KMS-11 (cell line): ENCODE results near the gene RBMS3.

Experiments
- H2AFZ ChIP-seq: fragments of 200-600 bp; sonication (generic); 2 replicates; pipeline ENCODE4 v1.6.1; 2016; ENCODE audit warnings: antibody characterized with exemption, mixed run types, low read depth
- H3K27ac ChIP-seq: fragments of 200-600 bp; sonication (generic); 2 replicates; pipeline ENCODE4 v1.6.1; 2016; ENCODE audit warnings: mild to moderate bottlenecking, mixed run types
- H3K27me3 ChIP-seq: fragments of 200-600 bp; sonication (generic); 2 replicates; pipeline ENCODE4 v1.6.1; 2017; ENCODE audit warnings: mild to moderate bottlenecking, low read depth, mixed run types, moderate library complexity; ENCODE audit not compliant: insufficient read depth
- H3K36me3 ChIP-seq: fragments of 200-600 bp; sonication (generic); 2 replicates; pipeline ENCODE4 v1.6.1; 2017; ENCODE audit warnings: mild to moderate bottlenecking, mixed run types; ENCODE audit not compliant: insufficient read depth
- H3K4me1 ChIP-seq: fragments of 200-600 bp; sonication (generic); 2 replicates; pipeline ENCODE4 v1.6.1; 2016; ENCODE audit warnings: mild to moderate bottlenecking, low read depth, mixed run types; ENCODE audit not compliant: poor library complexity, severe bottlenecking
- H3K4me2 ChIP-seq: fragments of 200-600 bp; sonication (generic); 2 replicates; pipeline ENCODE4 v1.7.0; 2016; ENCODE audit warnings: mild to moderate bottlenecking, mixed run types
- H3K4me3 ChIP-seq: fragments of 200-600 bp; sonication (generic); IDR thresholded peaks from 2 replicates; pipeline ENCODE4 v1.6.1; 2017; ENCODE audit warnings: low read depth, low read length, mixed read lengths; ENCODE audit not compliant: insufficient read depth
- H3K79me2 ChIP-seq: fragments of 200-600 bp; sonication (generic); 2 replicates; pipeline ENCODE4 v1.6.1; 2016; ENCODE audit warnings: low read depth, mixed run types; ENCODE audit not compliant: insufficient read depth
- H3K9ac ChIP-seq: fragments of 200-600 bp; sonication (generic); 2 replicates; pipeline ENCODE4 v1.6.1; 2016; ENCODE audit warnings: mild to moderate bottlenecking, mixed run types
- H4K20me1 ChIP-seq: fragments of 200-600 bp; sonication (generic); 2 replicates; pipeline ENCODE4 v1.6.1; 2016; ENCODE audit warnings: mild to moderate bottlenecking, mixed run types; ENCODE audit not compliant: insufficient read depth
- TF ChIP-seq, protein P1 (sequence below): fragments of 200-600 bp; sonication (generic); conservative IDR thresholded peaks from 2 replicates; pipeline ENCODE4 v1.6.1; 2017; ENCODE audit warnings: low read depth, mild to moderate bottlenecking, antibody characterized with exemption, low read length, moderate library complexity, mixed read lengths

Gene RBMS3

DNA sequence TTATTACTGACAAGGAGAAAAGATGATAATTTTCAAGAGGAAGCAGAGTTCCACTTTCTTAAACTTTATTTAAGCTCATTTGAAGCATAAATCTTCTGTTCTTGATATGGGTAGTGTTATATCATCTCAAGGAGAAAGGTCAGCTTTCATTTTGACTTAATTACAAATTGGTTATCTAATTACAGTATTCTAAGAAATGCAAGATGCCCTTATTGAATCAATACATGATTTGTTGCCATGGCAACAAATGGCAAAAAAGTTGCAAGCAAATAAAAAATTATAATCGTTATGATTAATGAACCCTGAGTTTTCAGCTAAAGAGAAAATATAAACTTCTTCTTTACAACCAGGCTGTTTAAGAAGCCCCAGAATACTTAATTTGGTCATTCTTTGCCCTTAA lies 622.7 kb downstream of the RBMS3 start:
- TF ChIP-seq, protein P1, sequence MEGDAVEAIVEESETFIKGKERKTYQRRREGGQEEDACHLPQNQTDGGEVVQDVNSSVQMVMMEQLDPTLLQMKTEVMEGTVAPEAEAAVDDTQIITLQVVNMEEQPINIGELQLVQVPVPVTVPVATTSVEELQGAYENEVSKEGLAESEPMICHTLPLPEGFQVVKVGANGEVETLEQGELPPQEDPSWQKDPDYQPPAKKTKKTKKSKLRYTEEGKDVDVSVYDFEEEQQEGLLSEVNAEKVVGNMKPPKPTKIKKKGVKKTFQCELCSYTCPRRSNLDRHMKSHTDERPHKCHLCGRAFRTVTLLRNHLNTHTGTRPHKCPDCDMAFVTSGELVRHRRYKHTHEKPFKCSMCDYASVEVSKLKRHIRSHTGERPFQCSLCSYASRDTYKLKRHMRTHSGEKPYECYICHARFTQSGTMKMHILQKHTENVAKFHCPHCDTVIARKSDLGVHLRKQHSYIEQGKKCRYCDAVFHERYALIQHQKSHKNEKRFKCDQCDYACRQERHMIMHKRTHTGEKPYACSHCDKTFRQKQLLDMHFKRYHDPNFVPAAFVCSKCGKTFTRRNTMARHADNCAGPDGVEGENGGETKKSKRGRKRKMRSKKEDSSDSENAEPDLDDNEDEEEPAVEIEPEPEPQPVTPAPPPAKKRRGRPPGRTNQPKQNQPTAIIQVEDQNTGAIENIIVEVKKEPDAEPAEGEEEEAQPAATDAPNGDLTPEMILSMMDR = no peak
- no peak overlapping the region for H3K9ac ChIP-seq
- H2AFZ ChIP-seq = no peak overlapping the region
- H4K20me1 ChIP-seq = no peaks in the 10 kb centered on the region
- no peak overlapping the region for H3K4me3 ChIP-seq
- H3K36me3 ChIP-seq = no peaks in the 10 kb centered on the region
- H3K27ac ChIP-seq = no peak overlapping the region
- H3K4me2 ChIP-seq = no peak overlapping the region
- H3K27me3 ChIP-seq = no peaks in the 10 kb centered on the region
- no peaks in the 10 kb centered on the region for H3K79me2 ChIP-seq
- H3K4me1 ChIP-seq = no peaks in the 10 kb centered on the region

DNA sequence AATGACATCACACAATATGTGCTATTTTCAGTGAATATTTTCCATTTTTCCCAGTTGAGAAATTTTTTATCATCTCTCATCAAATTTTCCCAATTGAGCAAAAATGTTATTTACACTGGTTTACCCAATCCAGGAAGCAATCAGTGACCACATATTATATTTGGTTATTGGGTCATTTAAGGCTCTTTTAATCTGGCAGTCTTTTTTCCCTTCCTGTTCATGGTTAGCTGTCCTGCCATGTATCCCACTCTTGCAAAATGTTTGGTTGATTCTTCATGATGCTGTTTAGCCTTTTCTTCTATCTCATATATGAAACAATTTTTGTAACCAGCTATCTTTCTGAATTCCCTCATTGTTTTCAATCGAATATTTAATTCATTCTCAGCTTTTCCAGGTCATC lies 626.0 kb downstream of the RBMS3 start:
- no peaks in the 10 kb centered on the region for H4K20me1 ChIP-seq
- H3K27ac ChIP-seq = no peak overlapping the region
- no peak overlapping the region for H3K9ac ChIP-seq
- H3K27me3 ChIP-seq = no peaks in the 10 kb centered on the region
- TF ChIP-seq, protein P1 = no peak
- no peaks in the 10 kb centered on the region for H3K4me1 ChIP-seq
- no peak overlapping the region for H3K4me3 ChIP-seq
- H3K36me3 ChIP-seq = no peaks in the 10 kb centered on the region
- no peaks in the 10 kb centered on the region for H3K79me2 ChIP-seq
- H3K4me2 ChIP-seq = no peak overlapping the region
- no peak overlapping the region for H2AFZ ChIP-seq

DNA sequence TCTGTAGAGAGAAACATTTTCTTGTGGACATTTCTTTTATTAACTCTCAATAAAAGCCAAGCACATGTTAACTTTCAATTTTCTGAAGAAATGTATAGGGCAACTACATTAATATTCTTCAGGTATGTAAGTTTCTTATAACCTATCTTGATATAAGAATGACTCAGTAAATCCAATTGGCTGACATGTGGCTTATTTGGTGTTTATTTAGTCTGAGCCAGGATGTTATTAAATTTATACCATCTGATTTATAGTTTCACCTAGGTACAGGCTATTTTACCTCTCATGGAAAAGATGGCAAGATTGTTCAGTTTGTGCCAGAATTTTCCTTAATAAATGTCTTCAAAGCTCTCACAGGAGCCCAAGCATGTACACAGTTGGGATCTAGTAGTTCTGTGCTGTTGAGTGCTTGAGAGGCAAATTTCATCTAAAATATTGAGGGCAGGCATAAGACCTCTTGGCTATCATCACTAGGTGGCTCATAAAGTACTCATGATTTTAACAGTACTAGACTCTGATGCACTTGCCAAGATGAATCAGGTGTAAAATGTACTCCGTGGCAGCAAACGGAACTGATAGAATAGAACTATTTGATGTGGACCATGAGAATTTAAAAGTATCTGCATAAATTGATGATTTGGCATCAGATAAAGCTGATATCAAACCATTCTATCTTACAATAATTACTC lies 631.9 kb downstream of the RBMS3 start:
- Histone ChIP-seq H3K36me3 (no peaks in the 10 kb centered on the region), H3K79me2 (no peaks in the 10 kb centered on the region), H3K4me2 (no peak overlapping the region), H3K4me3 (no peak overlapping the region), H3K9ac (no peak overlapping the region), H3K27me3 (no peaks in the 10 kb centered on the region), H4K20me1 (no peaks in the 10 kb centered on the region), H2AFZ (no peak overlapping the region), H3K27ac (no peak overlapping the region), H3K4me1 (no peaks in the 10 kb centered on the region)
- TF ChIP-seq, protein P1 = no peak

DNA sequence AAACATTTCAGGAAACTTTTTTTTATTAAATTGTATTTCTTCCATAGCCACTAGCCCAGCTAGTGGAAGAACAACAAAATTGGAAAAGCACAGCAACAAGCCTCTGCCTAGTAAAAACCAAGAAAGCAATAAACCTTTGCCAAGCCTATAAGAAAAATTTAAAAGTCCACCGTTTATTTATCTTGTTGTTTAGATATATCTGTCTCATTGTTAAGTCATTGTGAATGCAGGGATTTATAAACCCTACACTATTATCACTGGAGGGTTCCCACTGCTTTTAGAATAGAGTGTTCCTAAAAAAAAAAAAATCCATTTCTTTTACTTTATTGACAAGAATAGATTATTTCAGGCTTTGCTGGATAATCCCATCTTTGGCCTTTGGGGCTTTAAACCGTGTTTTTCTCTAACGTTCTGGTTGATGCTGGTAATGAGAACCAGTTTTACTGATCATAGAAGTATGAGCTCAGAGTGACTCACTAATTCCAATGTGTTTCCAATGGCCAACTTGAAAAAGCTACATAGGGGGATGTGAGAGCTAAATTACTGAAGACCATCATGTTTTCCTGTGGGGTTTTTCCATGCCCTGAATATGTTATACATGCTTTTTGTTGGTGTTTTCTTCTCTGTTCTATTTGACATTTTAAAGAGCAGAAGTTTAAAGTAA lies 634.1 kb downstream of the RBMS3 start:
- no peaks in the 10 kb centered on the region for H3K4me1 ChIP-seq
- no peak overlapping the region for H3K27ac ChIP-seq
- TF ChIP-seq, protein P1 = no peak
- H3K4me2 ChIP-seq = no peak overlapping the region
- H3K36me3 ChIP-seq = no peaks in the 10 kb centered on the region
- H3K9ac ChIP-seq = no peak overlapping the region
- no peaks in the 10 kb centered on the region for H3K79me2 ChIP-seq
- no peak overlapping the region for H3K4me3 ChIP-seq
- no peaks in the 10 kb centered on the region for H4K20me1 ChIP-seq
- H3K27me3 ChIP-seq = no peaks in the 10 kb centered on the region
- no peak overlapping the region for H2AFZ ChIP-seq
